NT2/D1 (cell line): ENCODE data around the gene ZFP36L1.

Experiments
- DNase-seq: peaks from one replicate; pipeline ENCODE4 v3.0.0-alpha.2; 2011; ENCODE audit warnings: low read depth, low spot score
- H3K27me3 ChIP-seq: 2 replicates; pipeline ENCODE4 v1.6.0; 2011; ENCODE audit warnings: mild to moderate bottlenecking; ENCODE audit not compliant: insufficient read length, insufficient read depth
- H3K36me3 ChIP-seq: 2 replicates; pipeline ENCODE4 v1.6.1; 2011; ENCODE audit warnings: mild to moderate bottlenecking, low read length, mixed read lengths; ENCODE audit not compliant: insufficient read depth, insufficient read length
- H3K4me1 ChIP-seq: 2 replicates; pipeline ENCODE4 v1.5.1; 2011; ENCODE audit not compliant: insufficient read depth, insufficient read length
- H3K4me3 ChIP-seq: 2 replicates; pipeline ENCODE4 v1.5.1; 2011; ENCODE audit warnings: low read depth; ENCODE audit not compliant: insufficient read length
- H3K9ac ChIP-seq: 2 replicates; pipeline ENCODE4 v1.6.0; 2011; ENCODE audit warnings: low read depth; ENCODE audit not compliant: insufficient read length
- H3K9me3 ChIP-seq: 2 replicates; pipeline ENCODE4 v1.5.1; 2011; ENCODE audit warnings: mild to moderate bottlenecking, low read length; ENCODE audit not compliant: insufficient read depth
- SUZ12 ChIP-seq: IDR thresholded peaks from 2 replicates; pipeline ENCODE4 v1.6.1; 2011; ENCODE audit not compliant: insufficient read length, insufficient read depth; ENCODE audit errors: extremely low read depth
- YY1 ChIP-seq: IDR thresholded peaks from 2 replicates; pipeline ENCODE4 v1.6.1; 2011; ENCODE audit not compliant: insufficient read length, insufficient read depth
- ZNF274 ChIP-seq: IDR thresholded peaks from 2 replicates; pipeline ENCODE4 v1.6.1; 2011; ENCODE audit warnings: mild to moderate bottlenecking, low read depth, low read length

Gene ZFP36L1

DNA sequence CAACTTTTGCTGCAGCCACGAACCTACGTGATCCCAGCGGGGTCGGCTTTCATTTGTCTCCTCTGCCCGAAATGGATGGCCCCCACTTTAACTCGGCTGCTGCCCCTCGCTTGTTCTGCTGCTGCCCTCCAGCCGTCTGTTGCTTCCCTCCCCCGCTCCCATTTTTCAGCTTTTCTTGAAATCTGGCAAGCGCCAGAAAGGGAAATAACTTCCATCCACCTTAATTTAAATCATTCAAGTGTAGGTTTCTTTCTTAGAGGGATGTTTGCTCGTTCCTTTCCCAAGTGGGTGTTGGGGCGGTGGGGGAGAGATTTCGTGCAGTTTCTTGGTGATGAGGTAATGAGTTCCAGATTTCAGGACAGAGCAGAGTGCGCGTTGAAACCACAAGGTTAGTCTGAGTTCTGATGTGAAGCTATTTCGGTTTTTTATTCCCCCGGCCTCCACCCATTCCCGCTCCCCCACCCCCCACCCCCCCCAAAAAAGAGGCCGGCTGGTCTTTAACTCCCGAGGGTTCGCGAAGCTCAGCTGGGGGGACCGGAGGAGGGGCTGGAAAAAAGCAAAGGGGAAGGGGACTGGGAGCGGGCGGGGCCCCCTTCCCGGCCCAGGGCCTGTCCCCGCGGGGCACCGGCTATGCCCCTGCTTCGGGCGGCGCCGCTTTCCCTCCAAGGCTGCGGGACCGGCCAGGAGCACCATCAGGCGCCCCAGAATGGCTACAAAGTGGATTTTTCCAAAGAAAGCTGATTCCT, 2.2 kb upstream of the ZFP36L1 start:
- Histone ChIP-seq H3K4me3 (peak overlapping the region; percentile 85), H3K4me1 (peaks cover 4% of the 10 kb centered on the region), H3K36me3 (peaks cover 21% of the 10 kb centered on the region), H3K27me3 (no peaks in the 10 kb centered on the region), H3K9me3 (peaks cover 8% of the 10 kb centered on the region; the same call in 1 of the 2 replicates), H3K9ac (peak overlapping the region; percentile 92)
- TF ChIP-seq ZNF274, result no peak
- TF ChIP-seq YY1, result no peak
- no peak for TF ChIP-seq SUZ12
- no peak for DNase-seq

DNA sequence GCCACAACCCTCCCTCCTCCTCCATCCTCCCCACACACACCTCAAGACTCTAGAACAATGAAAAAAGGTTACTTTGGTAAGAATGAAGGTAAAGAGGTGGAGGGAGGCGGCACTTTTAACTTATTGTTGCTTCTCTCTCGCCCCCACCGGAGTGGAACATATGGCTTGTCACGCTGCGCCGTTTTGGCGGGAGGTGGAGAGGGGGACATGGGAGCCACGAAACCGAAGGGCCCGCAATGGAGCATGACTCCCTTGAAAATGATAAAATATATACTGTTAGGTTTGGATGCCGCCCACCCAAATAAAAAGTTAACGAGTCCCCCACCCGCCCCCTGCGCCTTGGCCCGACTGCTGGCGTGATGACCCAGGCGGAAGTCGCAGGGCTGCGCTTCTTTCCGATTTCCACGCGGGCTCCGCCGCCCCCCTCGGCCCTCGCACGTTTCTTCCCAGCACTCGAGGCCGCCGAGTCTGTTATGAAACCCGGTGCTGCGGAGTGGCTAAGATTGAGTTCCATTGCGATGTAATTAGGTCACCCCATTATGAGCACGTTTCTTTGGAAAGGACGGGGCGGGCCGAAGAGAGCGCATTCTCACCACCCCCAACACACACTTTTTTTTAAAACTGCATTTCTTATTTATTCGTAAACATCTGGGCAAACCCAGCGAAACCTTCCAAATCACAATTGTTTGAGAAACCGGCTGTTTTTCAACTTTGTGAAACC, 1.4 kb upstream of the ZFP36L1 start:
- peak overlapping the region; percentile 92 for H3K9ac ChIP-seq
- H3K27me3 ChIP-seq, result no peaks in the 10 kb centered on the region
- peaks cover 8% of the 10 kb centered on the region; the same call in 1 of the 2 replicates for H3K9me3 ChIP-seq
- H3K4me1 ChIP-seq, result peaks cover 6% of the 10 kb centered on the region
- peaks cover 28% of the 10 kb centered on the region for H3K36me3 ChIP-seq
- no peak for DNase-seq
- no peak for TF ChIP-seq SUZ12
- no peak for TF ChIP-seq ZNF274
- no peak for TF ChIP-seq YY1
- H3K4me3 ChIP-seq, result peak overlapping the region; percentile 56

DNA sequence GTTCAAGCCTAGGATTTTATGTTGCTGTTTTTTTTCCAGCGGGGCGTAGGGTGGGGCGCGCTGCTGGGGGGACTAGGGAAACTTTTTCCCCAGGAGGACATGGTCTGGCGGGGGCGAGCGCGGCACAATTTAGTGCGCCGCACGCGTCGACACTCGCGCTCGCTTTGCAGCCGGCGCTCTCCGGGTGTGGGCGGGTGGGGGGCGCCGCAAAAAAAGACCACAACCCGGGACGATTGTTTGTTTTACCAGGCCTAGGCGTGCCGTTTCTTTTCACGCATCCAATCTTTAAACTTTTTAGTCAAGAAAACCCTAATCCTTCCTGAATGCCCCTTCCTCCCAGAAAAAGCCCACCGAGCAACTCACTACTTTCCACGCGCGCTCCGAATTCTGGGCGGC, 865 bp upstream of the ZFP36L1 start:
- Histone ChIP-seq H3K9me3 (peaks cover 4% of the 10 kb centered on the region; the same call in 1 of the 2 replicates), H3K9ac (peak overlapping the region; percentile 92), H3K4me1 (peaks cover 6% of the 10 kb centered on the region), H3K27me3 (no peaks in the 10 kb centered on the region), H3K36me3 (peaks cover 32% of the 10 kb centered on the region), H3K4me3 (peak overlapping the region; percentile 56)
- no peak for DNase-seq
- TF ChIP-seq YY1 (no peak), ZNF274 (no peak), SUZ12 (no peak)

DNA sequence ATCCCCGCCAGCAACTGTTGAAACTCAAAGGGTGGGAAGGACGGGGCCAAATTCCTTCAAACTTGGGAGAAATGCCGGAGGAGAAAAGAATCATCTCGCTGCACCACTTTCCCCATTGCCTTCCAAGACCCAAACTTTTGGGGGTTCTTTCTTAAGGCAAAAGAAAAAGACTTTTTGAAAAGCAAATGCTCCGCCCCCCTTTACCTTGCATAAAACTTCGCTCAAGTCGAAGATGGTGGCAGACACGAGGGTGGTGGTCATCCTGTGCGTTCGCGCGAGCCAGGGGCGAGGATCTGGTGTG, 239 bp downstream of the ZFP36L1 start:
- H3K36me3 ChIP-seq, result peaks cover 41% of the 10 kb centered on the region
- peak overlapping the region; percentile 94 for H3K9ac ChIP-seq
- peak overlapping the region; percentile 95 for H3K4me3 ChIP-seq
- no peaks in the 10 kb centered on the region for H3K27me3 ChIP-seq
- no peaks in the 10 kb centered on the region for H3K9me3 ChIP-seq
- TF ChIP-seq YY1 (no peak), ZNF274 (no peak), SUZ12 (no peak)
- no peak for DNase-seq
- H3K4me1 ChIP-seq, result peaks cover 6% of the 10 kb centered on the region

DNA sequence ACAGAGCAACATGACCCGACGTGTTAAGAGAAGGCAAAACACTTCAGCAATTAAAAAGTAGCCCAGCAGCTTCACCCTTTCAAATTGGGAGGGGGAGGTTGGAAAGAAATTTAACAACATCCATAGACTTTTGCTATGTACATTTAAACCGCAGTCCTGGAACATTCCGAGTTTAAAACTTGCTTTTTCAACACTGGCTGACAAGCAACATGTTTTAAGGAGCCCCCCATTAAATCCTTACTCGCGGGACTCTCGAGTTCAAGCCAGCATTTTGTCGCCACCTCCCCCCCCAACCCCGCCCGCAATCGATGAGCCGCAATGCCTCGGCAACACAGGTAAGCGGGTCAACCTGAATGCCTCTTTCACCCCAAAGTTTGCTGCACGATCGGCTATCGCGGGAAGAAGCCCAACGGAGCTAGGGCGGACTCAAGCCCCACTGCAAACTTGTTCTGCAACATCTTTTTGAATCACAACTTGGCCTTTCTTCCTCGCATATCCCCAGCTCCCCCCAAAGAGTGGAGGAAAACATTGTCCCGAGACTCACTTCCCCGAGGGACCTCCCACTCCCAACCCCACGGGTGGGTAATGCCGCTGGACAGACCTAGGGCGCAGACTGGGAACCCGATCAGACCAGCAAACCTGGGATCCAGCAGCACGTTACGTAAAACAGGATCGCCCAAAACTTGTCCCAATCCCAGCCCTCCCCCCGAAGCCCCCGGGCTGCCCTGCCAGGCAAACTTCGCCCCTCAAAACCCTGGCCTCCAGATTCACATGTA, 777 bp downstream of the ZFP36L1 start:
- peak overlapping the region; percentile 94 for H3K9ac ChIP-seq
- H3K36me3 ChIP-seq, result peaks cover 45% of the 10 kb centered on the region
- peaks cover 6% of the 10 kb centered on the region for H3K4me1 ChIP-seq
- no peaks in the 10 kb centered on the region for H3K27me3 ChIP-seq
- no peaks in the 10 kb centered on the region for H3K9me3 ChIP-seq
- peak overlapping the region; percentile 95 for H3K4me3 ChIP-seq
- DNase-seq, result no peak
- TF ChIP-seq YY1, result no peak
- no peak for TF ChIP-seq ZNF274
- TF ChIP-seq SUZ12, result no peak

DNA sequence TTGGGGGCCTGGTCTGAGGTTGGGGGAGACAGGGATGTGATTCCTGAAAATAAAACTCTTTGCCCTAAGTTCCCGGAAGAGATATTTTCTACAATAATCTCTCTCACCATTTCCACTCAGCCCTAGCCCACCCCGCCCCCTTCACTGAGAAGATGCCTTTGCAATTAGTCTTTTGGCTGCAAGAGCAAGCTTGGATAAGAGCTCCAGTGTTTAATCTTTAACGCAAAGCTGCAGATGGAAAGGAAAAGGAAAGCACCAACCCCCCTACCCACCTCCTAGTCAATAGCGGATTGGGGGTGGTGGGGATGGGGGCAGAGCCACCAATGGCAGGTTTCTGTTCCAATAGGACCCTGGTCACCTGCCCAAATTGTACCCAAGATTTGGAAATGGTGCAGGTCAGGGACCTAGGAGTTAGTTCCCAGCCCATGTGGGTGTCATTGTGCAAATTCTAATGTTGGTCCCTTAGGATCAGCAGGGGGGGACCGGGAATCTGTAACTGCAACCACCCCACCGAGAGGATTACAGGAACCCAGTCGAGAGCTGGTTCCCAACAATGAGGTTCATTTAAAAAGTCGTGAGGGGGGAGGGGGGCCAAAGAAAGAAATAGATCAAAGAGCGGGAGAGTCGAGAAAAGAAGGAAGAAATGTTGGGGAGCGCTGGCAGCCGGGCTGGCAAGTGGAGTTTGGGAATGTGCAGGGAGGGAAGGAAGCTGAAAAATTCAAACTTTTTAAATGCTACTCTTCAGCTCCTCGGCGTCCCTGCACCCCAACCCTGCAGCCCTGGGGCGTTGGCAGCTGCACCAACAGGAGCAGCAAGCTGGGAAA, 1.6 kb downstream of the ZFP36L1 start:
- Histone ChIP-seq H3K9ac (peak overlapping the region; percentile 94), H3K9me3 (no peaks in the 10 kb centered on the region), H3K4me1 (peaks cover 3% of the 10 kb centered on the region), H3K27me3 (no peaks in the 10 kb centered on the region), H3K36me3 (peaks cover 48% of the 10 kb centered on the region), H3K4me3 (peak overlapping the region; percentile 95)
- no peak for TF ChIP-seq SUZ12
- TF ChIP-seq YY1, result no peak
- no peak for TF ChIP-seq ZNF274
- no peak for DNase-seq
